Colonic mucosa (tissue), 4 donors: ENCODE data around the gene PTCD1. TPM values are rescaled to one million over a fixed set of nuclear protein-coding genes. Genes with fewer than 3 reads are reported as not detected.

ENCODE experiments used
- DNase-seq: peaks from one replicate; pipeline ENCODE4 v3.0.0-alpha.2; 2020
- H3K27ac ChIP-seq: fragments of 200-600 bp; one replicate; pipeline ENCODE4 v1.8.0; 2021
- H3K27me3 ChIP-seq: fragments of 200-600 bp; one replicate; pipeline ENCODE4 v1.8.0; 2021
- H3K36me3 ChIP-seq: fragments of 200-600 bp; one replicate; pipeline ENCODE4 v1.8.0; 2021
- H3K4me1 ChIP-seq: fragments of 200-600 bp; one replicate; pipeline ENCODE4 v1.8.0; 2021; ENCODE audit warnings: mild to moderate bottlenecking
- H3K4me3 ChIP-seq: fragments of 200-600 bp; one replicate; pipeline ENCODE4 v1.8.0; 2021
- H3K9ac ChIP-seq, 2 donors: one replicate each; pipeline ENCODE4 v1.7.0; 2013; ENCODE audit warnings: control low read depth in 2 of 2, low read depth in 2 of 2, low read length in 2 of 2
- H3K9me3 ChIP-seq: fragments of 200-600 bp; one replicate; pipeline ENCODE4 v1.8.0; 2021
- intact Hi-C: fragments of 100-400 bp; cut with DNase I; formaldehyde crosslinking; loops from one replicate; pipeline ENCODE4 v1.14.1; 2022
- total RNA-seq, 2 donors: library from RNA; stranded (reverse); fragmentation: NEBNext Ultra II Directional in 1 of 2; extraction: Animal tissue kit (Norgen Biotek cat#: 25700) in 1 of 2; gene quantifications; one replicate each; pipeline ENCODE4 v1.2.1, GENCODE V29; 2021
- TF ChIP-seq, protein P1 (sequence below): fragments of 200-600 bp; IDR thresholded peaks from one replicate; pipeline ENCODE4 v1.8.0; 2022; ENCODE audit warnings: antibody characterized with exemption, mild to moderate bottlenecking
- donor health status: healthy.
- donor health status: DM: no; HTN: no; CAD: no.
- donor health status: DM: no; HTN: no; CAD: no.

The PTCD1 gene
- total RNA-seq, 2 donors from 2014 or later, result 4.5 to 7.6 TPM

DNA sequence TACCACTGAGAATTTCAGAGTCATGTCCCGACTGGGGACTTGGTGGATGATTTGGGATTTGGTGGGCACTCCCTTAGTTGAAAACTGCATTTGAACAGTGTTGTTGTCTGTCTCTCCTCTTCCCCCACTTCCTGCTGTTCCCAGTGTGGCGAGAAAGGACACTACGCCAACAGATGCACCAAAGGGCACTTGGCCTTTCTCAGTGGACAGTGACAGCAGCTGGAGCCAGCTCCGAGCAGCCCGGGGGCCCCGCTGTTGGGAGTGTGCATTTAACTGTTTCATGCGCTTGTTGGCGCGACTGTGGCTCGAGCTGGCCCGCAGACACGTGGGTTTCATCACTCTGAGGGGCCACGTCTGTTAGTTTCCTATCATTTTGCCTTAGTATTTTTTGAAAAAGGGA, 17.7 kb upstream of the PTCD1 start:
- intact Hi-C loops, result no loop called here

DNA sequence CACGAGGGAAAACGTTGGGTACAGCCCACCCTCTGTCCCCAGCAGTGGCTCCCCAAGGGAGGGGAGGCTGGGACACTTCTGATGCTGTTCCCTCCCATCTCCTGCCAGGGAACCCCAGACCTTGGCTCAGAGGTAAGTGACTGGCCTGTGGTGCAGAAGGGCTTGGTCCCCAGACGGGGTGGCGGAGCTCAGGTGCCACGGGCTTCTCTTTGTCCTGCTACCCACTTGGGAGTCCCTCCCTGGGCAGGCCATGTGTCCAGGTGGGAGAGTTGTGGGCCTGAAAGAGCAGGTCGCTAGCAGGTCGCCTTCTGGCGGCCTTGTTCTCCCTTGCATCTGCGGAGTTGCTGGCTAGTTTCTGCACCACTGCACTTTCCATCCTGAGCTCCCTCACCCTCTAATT, 17.3 kb upstream of the PTCD1 start:
- H3K27me3 ChIP-seq, result no peaks in the 10 kb centered on the region
- TF ChIP-seq, protein P1, sequence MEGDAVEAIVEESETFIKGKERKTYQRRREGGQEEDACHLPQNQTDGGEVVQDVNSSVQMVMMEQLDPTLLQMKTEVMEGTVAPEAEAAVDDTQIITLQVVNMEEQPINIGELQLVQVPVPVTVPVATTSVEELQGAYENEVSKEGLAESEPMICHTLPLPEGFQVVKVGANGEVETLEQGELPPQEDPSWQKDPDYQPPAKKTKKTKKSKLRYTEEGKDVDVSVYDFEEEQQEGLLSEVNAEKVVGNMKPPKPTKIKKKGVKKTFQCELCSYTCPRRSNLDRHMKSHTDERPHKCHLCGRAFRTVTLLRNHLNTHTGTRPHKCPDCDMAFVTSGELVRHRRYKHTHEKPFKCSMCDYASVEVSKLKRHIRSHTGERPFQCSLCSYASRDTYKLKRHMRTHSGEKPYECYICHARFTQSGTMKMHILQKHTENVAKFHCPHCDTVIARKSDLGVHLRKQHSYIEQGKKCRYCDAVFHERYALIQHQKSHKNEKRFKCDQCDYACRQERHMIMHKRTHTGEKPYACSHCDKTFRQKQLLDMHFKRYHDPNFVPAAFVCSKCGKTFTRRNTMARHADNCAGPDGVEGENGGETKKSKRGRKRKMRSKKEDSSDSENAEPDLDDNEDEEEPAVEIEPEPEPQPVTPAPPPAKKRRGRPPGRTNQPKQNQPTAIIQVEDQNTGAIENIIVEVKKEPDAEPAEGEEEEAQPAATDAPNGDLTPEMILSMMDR, result no peak
- peaks cover 5% of the 10 kb centered on the region for H3K36me3 ChIP-seq
- no peak overlapping the region for H3K27ac ChIP-seq
- H3K4me1 ChIP-seq, result no peaks in the 10 kb centered on the region
- no peaks in the 10 kb centered on the region for H3K9me3 ChIP-seq
- intact Hi-C loops, result no loop called here
- H3K9ac ChIP-seq, result no peak overlapping the region
- H3K4me3 ChIP-seq, result no peak overlapping the region
- no peak for DNase-seq

More for the DNA sequence above, 17.7 kb upstream of the PTCD1 start:
- Histone ChIP-seq H3K4me1 (no peaks in the 10 kb centered on the region), H3K27me3 (no peaks in the 10 kb centered on the region), H3K36me3 (peaks cover 5% of the 10 kb centered on the region), H3K4me3 (no peak overlapping the region), H3K9ac (no peak overlapping the region), H3K27ac (no peak overlapping the region), H3K9me3 (no peaks in the 10 kb centered on the region)
- no peak for DNase-seq
- TF ChIP-seq, protein P1, result no peak

DNA sequence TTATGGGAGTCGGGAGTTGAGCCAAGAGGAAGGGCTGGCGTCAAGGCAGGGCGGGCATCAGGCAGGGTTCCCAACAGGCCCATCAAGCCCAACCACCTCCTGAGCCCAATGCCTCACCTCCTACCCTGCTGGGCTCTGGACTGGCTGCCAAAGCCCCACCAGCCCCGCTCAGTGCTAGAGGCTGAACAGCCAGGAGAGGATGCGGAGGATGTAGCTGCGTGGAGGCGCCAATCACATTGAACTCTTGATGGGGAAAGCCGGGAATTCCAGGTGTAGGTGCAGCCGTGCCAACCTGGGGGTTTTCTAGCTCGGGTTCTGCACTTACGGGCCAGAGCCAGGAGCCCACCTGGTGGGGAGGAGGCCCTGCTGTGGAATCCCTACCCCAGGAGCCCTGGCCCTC, 14.5 kb upstream of the PTCD1 start:
- H3K9ac ChIP-seq, result no peak overlapping the region
- peaks cover 14% of the 10 kb centered on the region for H3K36me3 ChIP-seq
- no peak for DNase-seq
- no peaks in the 10 kb centered on the region for H3K9me3 ChIP-seq
- TF ChIP-seq, protein P1, result no peak
- no peaks in the 10 kb centered on the region for H3K27me3 ChIP-seq
- no peak overlapping the region for H3K27ac ChIP-seq
- no peak overlapping the region for H3K4me3 ChIP-seq
- intact Hi-C loops, result no loop called here
- no peaks in the 10 kb centered on the region for H3K4me1 ChIP-seq

DNA sequence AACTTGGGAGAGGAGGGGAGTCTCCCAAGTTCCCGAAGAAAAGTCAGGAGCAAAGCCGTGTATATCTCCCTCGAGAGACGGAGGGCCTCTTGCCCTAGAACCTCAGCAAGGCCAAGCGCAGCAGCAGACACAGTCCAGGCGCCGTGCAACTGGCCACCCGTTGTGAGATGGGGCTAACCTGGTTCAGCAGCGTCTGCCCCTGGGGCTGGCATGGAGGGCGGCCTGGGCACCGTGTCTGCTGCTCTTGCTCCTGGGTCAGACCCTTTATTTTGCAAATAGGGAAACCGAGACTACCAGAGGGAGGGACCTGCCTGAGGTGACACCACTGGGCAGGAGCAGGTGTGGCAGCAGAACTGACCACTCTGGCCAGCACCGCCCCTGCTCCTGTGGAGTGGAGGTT, 13.9 kb upstream of the PTCD1 start:
- Histone ChIP-seq H3K4me1 (no peaks in the 10 kb centered on the region), H3K27me3 (no peaks in the 10 kb centered on the region), H3K4me3 (no peak overlapping the region), H3K27ac (no peak overlapping the region), H3K9me3 (no peaks in the 10 kb centered on the region), H3K9ac (no peak overlapping the region), H3K36me3 (peaks cover 18% of the 10 kb centered on the region)
- no peak for DNase-seq
- intact Hi-C loops, result no loop called here
- TF ChIP-seq, protein P1, result no peak

DNA sequence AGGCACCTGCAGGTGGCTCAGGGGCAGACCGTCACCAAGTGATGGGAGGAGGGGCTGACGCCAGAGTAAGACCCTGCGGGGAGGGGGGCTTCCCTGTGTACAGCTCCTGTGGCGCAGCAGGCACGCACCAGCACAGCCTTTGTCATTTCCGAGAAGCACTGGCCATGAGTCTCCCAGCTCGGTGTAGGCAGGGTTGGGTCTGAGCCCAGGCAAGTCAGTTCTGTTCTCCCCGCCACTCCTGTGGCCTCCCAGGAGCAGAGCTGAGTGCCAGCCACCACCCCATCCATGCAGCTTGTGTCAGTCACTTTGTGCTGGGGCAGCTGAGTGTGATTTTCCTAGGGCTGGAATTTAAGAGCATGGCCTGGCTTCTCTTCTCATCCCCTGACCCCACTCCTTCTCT, 13.3 kb upstream of the PTCD1 start:
- no peaks in the 10 kb centered on the region for H3K9me3 ChIP-seq
- H3K36me3 ChIP-seq, result peaks cover 18% of the 10 kb centered on the region
- H3K27me3 ChIP-seq, result no peaks in the 10 kb centered on the region
- TF ChIP-seq, protein P1, result no peak
- H3K27ac ChIP-seq, result no peak overlapping the region
- H3K4me1 ChIP-seq, result no peaks in the 10 kb centered on the region
- DNase-seq, result no peak
- H3K4me3 ChIP-seq, result no peak overlapping the region
- intact Hi-C loops, result no loop called here
- H3K9ac ChIP-seq, result no peak overlapping the region

DNA sequence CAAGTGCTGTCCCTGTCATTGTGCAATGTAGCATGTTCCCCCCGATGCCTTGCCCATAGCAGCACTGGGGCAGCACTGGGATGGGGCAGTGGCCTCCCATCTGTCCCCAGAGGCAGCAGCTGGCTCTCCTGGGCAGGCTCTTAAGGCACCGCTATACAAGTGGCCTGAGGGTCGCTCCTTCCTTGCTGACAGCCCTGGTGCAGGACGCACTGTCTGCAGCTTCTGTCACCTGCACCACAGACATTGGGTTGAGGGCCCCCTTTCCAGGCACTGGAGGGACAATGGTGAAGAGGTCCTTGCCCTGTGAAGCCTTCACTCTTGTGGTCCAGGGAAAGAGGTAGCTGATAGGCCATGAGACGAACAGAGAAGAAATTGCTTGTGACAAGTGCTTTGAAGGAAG, 10.7 kb upstream of the PTCD1 start:
- H3K9me3 ChIP-seq, result no peaks in the 10 kb centered on the region
- no peaks in the 10 kb centered on the region for H3K4me1 ChIP-seq
- intact Hi-C loops, result no loop called here
- no peak overlapping the region for H3K9ac ChIP-seq
- H3K27ac ChIP-seq, result no peak overlapping the region
- no peaks in the 10 kb centered on the region for H3K27me3 ChIP-seq
- TF ChIP-seq, protein P1, result no peak
- H3K4me3 ChIP-seq, result no peak overlapping the region
- no peak for DNase-seq
- peaks cover 12% of the 10 kb centered on the region for H3K36me3 ChIP-seq
